Activated gamma-delta T cell treated with Interleukin-2 at 50 U/mL for 16 hours (primary cell): Measurements from ENCODE around the gene CIART.
"Not testable (repeated sequence)": the region's sequence is repeated elsewhere in the genome, so short reads cannot be mapped to it uniquely, and the experiment has no call there.

Experiments
- DNase-seq: peaks from one replicate; pipeline ENCODE4 v3.0.0-alpha.2; 2020

CIART gene

GRCh38 chr1:150311762-150312161 is 29.4 kb downstream of the CIART start:
- no peak for DNase-seq

- not testable (repeated sequence) for DNase-seq
These were observed 32.3 kb downstream of the CIART start for GRCh38 chr1:150314691-150315090.

GRCh38 chr1:150320667-150320978 is 38.3 kb downstream of the CIART start:
- DNase-seq: no peak

GRCh38 chr1:150321826-150322166 is 39.4 kb downstream of the CIART start:
- DNase-seq: peak; percentile 4

GRCh38 chr1:150322310-150322709 is 40.0 kb downstream of the CIART start:
- DNase-seq: no peak

- no peak for DNase-seq
These were observed 50.4 kb downstream of the CIART start for GRCh38 chr1:150332651-150333290.
